Muscle of arm (tissue), 12 donors: ENCODE data around the gene SMYD5. TPM values are rescaled to one million over a fixed set of nuclear protein-coding genes. Genes with fewer than 3 reads are reported as not detected.

Source experiments
- polyA plus RNA-seq, 12 donors: library from polyadenylated mRNA; unstranded; fragments of 120-200 nt; gene quantifications; one replicate each; pipeline ENCODE4 v1.2.1, GENCODE V29; 2013; ENCODE audit not compliant: insufficient read length in 12 of 12

Gene SMYD5
- polyA plus RNA-seq, 12 donors: 25.3 to 44.6 (median 30.2) TPM; not detected in 1

Other genes with a start within 250 kb of the SMYD5 start
- gene SFXN5, start 142.5 kb upstream of the SMYD5 start, polyA plus RNA-seq: 10 to 100 TPM in 1 of 12 donors, 1 to 10 TPM in 10, not detected in 1; 4.9 to 10.6 (median 6.7) TPM
- 10 to 100 TPM in 11 of 12 donors, not detected in 1; 11.5 to 21.2 (median 13.7) TPM for gene RAB11FIP5, start 101.3 kb upstream of the SMYD5 start, polyA plus RNA-seq
- under 1 TPM in 3 of 12 donors, not detected in 9; 0.06 to 0.08 (median 0.07) TPM for gene NOTO, start 11.7 kb upstream of the SMYD5 start, polyA plus RNA-seq
- 10 to 100 TPM in 11 of 12 donors, not detected in 1; 15.9 to 32.8 (median 26.7) TPM for gene PRADC1, start 19.0 kb downstream of the SMYD5 start, polyA plus RNA-seq
- 100 to 1,000 TPM in 11 of 12 donors, not detected in 1; 167 to 224 (median 189) TPM for gene CCT7, start 20.1 kb downstream of the SMYD5 start, polyA plus RNA-seq
- gene FBXO41, start 70.2 kb downstream of the SMYD5 start, polyA plus RNA-seq: 1 to 10 TPM in 1 of 12 donors, under 1 TPM in 9, not detected in 2; 0.12 to 2.0 (median 0.25) TPM
- under 1 TPM in 1 of 12 donors, not detected in 11; 0.11 TPM for gene EGR4, start 79.3 kb downstream of the SMYD5 start, polyA plus RNA-seq
- 10 to 100 TPM in 11 of 12 donors, not detected in 1; 15.2 to 58.4 (median 18.8) TPM for gene ALMS1, start 171.6 kb downstream of the SMYD5 start, polyA plus RNA-seq